Keratinocyte (primary cell): Measurements from ENCODE around the gene NPAS3. TPM values are rescaled to one million over a fixed set of nuclear protein-coding genes. Genes with fewer than 3 reads are reported as not detected.

Experiments
- DNase-seq: peaks from one replicate; pipeline ENCODE4 v3.0.0-alpha.2; 2011; ENCODE audit warnings: low read depth, missing footprints, low spot score
- FAIRE-seq: peaks from 2 replicates; lab custom pipeline; 2011; peaks lifted over from hg19 to GRCh38; lab: Jason Lieb, UNC
- H2AFZ ChIP-seq: 2 replicates; pipeline ENCODE4 v1.6.0; 2012; ENCODE audit warnings: low read length, control low read depth, inconsistent platforms; ENCODE audit not compliant: control insufficient read depth
- H3K27ac ChIP-seq: 2 replicates; pipeline ENCODE4 v1.5.1; 2011; ENCODE audit warnings: low read length; ENCODE audit not compliant: control insufficient read depth, insufficient read depth
- H3K27me3 ChIP-seq: 3 replicates; pipeline ENCODE4 v1.6.0; 2011; ENCODE audit warnings: low read length; ENCODE audit not compliant: control insufficient read depth, insufficient read depth; ENCODE audit errors: extremely low read depth
- H3K36me3 ChIP-seq, 2 experiments: 2 replicates in 1 of 2; 3 replicates in 1 of 2; pipeline ENCODE4 v1.5.1; 2011; ENCODE audit warnings: low read length in 2 of 2, mild to moderate bottlenecking in 1 of 2; ENCODE audit not compliant: control insufficient read depth in 2 of 2, insufficient read depth in 2 of 2; ENCODE audit errors: extremely low read depth in 1 of 2
- H3K4me1 ChIP-seq: 3 replicates; pipeline ENCODE4 v1.5.1; 2011; ENCODE audit warnings: low read length; ENCODE audit not compliant: control insufficient read depth, insufficient read depth; ENCODE audit errors: extremely low read depth
- H3K4me2 ChIP-seq: 3 replicates; pipeline ENCODE4 v1.6.0; 2011; ENCODE audit warnings: low read depth, low read length; ENCODE audit not compliant: control insufficient read depth, insufficient read depth; ENCODE audit errors: extremely low read depth
- H3K4me3 ChIP-seq, 3 experiments: fragments of 200-600 bp in 1 of 3; sonication (generic) in 1 of 3; 2 replicates in 2 of 3; 3 replicates in 1 of 3; pipeline ENCODE4 v1.5.1; 2011 to 2016; ENCODE audit warnings: low read length in 3 of 3, mild to moderate bottlenecking in 3 of 3, control low read depth in 2 of 3, inconsistent platforms in 1 of 3, low read depth in 1 of 3, mixed read lengths in 1 of 3, mixed run types in 1 of 3, moderate library complexity in 1 of 3; ENCODE audit not compliant: control insufficient read depth in 2 of 3, insufficient read depth in 2 of 3; ENCODE audit errors: extremely low read depth in 1 of 3
- H3K79me2 ChIP-seq: 2 replicates; pipeline ENCODE4 v1.6.0; 2012; ENCODE audit warnings: low read length; ENCODE audit not compliant: control insufficient read depth, insufficient read depth
- H3K9ac ChIP-seq: 3 replicates; pipeline ENCODE4 v1.6.0; 2011; ENCODE audit warnings: low read length; ENCODE audit not compliant: control insufficient read depth, insufficient read depth; ENCODE audit errors: extremely low read depth
- H3K9me1 ChIP-seq: 3 replicates; pipeline ENCODE4 v1.6.0; 2011; ENCODE audit warnings: low read length; ENCODE audit not compliant: control insufficient read depth, insufficient read depth; ENCODE audit errors: extremely low read depth
- H3K9me3 ChIP-seq: 2 replicates; pipeline ENCODE4 v1.5.1; 2012; ENCODE audit warnings: low read depth, low read length; ENCODE audit not compliant: control insufficient read depth
- H4K20me1 ChIP-seq: 3 replicates; pipeline ENCODE4 v1.6.0; 2011; ENCODE audit warnings: low read length; ENCODE audit not compliant: control insufficient read depth, insufficient read depth; ENCODE audit errors: extremely low read depth
- EZH2 ChIP-seq: IDR thresholded peaks from one replicate; pipeline ENCODE4 v1.6.1; 2012; ENCODE audit warnings: inconsistent platforms, mild to moderate bottlenecking, low read length, moderate library complexity
- dilution Hi-C: fragments of 300-500 bp; cut with MboI; formaldehyde crosslinking; loops from one replicate; pipeline ENCODE4 v1.7.0; 2020; ENCODE audit warnings: low sequenced_read_pairs; ENCODE audit not compliant: extremely low pct_ligation_motif_present
- polyA plus RNA-seq, 5 experiments: library from polyadenylated mRNA; depleted of rRNA in 3 of 5; stranded (reverse) in 3 of 5; stranded (forward) in 1 of 5; unstranded in 1 of 5; fragments of >200 nt; gene quantifications; 1 replicate in 1 of 5; 2 replicates in 3 of 5; 3 replicates in 1 of 5; pipeline versions ENCODE4 v1.2.1 to v1.2.3, GENCODE V29; 2011 to 2012; ENCODE audit warnings: missing spikeins in 2 of 5, low read depth in 1 of 5, low replicate concordance in 1 of 5
- TF ChIP-seq, protein P1 (sequence below), 3 experiments: IDR thresholded peaks in 1 of 3; conservative IDR thresholded peaks in 1 of 3; optimal IDR thresholded peaks in 1 of 3; 2 replicates in 2 of 3; 3 replicates in 1 of 3; pipeline versions ENCODE3 to v1.5.1; 2011; ENCODE audit warnings: low read length in 3 of 3, mild to moderate bottlenecking in 3 of 3, moderate library complexity in 2 of 3, control low read depth in 1 of 3, inconsistent platforms in 1 of 3; ENCODE audit not compliant: insufficient read depth in 2 of 3; ENCODE audit errors: extremely low read depth in 1 of 3

NPAS3 gene
- polyA plus RNA-seq, 1 donor (not counting 4 experiments of a cell fraction or from before 2014, with no cell fraction given): 0.07 TPM

DNA sequence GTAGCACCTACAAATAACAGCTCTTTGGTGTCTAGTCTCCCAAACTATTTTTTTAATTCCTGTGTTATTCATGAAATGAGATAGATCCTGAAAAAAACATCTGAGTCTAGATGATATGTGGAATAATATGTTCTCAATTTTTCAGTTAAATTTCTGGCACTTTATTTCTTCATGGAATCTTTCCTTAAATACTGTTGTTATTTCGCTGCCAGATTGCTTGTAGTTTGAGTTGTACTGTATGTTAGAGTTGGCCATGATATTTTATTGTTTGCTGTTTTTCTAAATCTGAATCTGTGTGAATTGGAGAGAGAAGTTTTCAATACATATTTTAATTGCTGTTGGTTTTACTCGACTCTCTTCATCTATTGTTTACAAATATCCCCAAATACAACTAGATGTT, 511.7 kb downstream of the NPAS3 start:
- Histone ChIP-seq H4K20me1 (no peaks in the 10 kb centered on the region), H3K4me1 (no peaks in the 10 kb centered on the region), H3K27me3 (no peaks in the 10 kb centered on the region), H3K79me2 (no peaks in the 10 kb centered on the region), H3K4me2 (no peak overlapping the region), H3K36me3 (no peaks in the 10 kb centered on the region), H3K9me1 (no peaks in the 10 kb centered on the region), H3K4me3 (no peak overlapping the region), H2AFZ (no peak overlapping the region), H3K9me3 (no peaks in the 10 kb centered on the region), H3K27ac (no peak overlapping the region), H3K9ac (no peak overlapping the region)
- TF ChIP-seq, protein P1, sequence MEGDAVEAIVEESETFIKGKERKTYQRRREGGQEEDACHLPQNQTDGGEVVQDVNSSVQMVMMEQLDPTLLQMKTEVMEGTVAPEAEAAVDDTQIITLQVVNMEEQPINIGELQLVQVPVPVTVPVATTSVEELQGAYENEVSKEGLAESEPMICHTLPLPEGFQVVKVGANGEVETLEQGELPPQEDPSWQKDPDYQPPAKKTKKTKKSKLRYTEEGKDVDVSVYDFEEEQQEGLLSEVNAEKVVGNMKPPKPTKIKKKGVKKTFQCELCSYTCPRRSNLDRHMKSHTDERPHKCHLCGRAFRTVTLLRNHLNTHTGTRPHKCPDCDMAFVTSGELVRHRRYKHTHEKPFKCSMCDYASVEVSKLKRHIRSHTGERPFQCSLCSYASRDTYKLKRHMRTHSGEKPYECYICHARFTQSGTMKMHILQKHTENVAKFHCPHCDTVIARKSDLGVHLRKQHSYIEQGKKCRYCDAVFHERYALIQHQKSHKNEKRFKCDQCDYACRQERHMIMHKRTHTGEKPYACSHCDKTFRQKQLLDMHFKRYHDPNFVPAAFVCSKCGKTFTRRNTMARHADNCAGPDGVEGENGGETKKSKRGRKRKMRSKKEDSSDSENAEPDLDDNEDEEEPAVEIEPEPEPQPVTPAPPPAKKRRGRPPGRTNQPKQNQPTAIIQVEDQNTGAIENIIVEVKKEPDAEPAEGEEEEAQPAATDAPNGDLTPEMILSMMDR (optimal IDR thresholded peaks at IDR 0.05 in 1 of 3, IDR thresholded peaks at IDR 0.05 in 1 of 3, conservative IDR thresholded peaks at IDR 0.05 in 1 of 3; ENCODE audit: extremely low read depth in 1 of 3, insufficient read depth in 2 of 3, low read length in 3 of 3): no peak
- TF ChIP-seq EZH2: no peak
- FAIRE-seq: no peak
- DNase-seq: no peak
- dilution Hi-C loops: no loop called here

DNA sequence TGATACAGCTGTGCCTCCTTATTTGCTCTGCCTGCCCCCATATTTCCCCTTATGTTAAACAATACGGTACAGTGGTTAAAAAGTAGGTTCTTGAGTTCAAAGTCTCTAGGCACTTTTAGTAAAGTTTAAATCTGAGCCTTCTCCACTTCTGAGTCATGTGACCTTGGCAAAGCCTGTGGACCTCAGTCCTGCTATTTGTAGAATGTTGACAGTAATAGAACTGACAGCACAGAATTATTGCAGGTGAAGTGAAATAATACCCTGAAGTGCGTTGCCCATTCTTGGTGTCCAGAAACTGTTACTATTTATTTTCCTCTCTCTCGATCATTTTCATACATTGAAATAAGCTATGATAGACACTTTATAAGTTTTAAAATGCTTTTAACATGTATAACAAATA, 512.5 kb downstream of the NPAS3 start:
- FAIRE-seq: no peak
- dilution Hi-C loops: no loop called here

More for the DNA sequence above, 512.5 kb downstream of the NPAS3 start:
- no peaks in the 10 kb centered on the region for H3K79me2 ChIP-seq
- H3K9me3 ChIP-seq: no peaks in the 10 kb centered on the region
- no peaks in the 10 kb centered on the region for H3K27me3 ChIP-seq
- no peaks in the 10 kb centered on the region for H4K20me1 ChIP-seq
- no peaks in the 10 kb centered on the region for H3K4me1 ChIP-seq
- no peak overlapping the region for H3K4me3 ChIP-seq
- no peak overlapping the region for H2AFZ ChIP-seq
- TF ChIP-seq EZH2: no peak
- TF ChIP-seq, protein P1 (optimal IDR thresholded peaks at IDR 0.05 in 1 of 3, IDR thresholded peaks at IDR 0.05 in 1 of 3, conservative IDR thresholded peaks at IDR 0.05 in 1 of 3; ENCODE audit: extremely low read depth in 1 of 3, insufficient read depth in 2 of 3, low read length in 3 of 3): no peak
- H3K36me3 ChIP-seq: no peaks in the 10 kb centered on the region
- no peak overlapping the region for H3K27ac ChIP-seq
- H3K9me1 ChIP-seq: no peaks in the 10 kb centered on the region
- DNase-seq: no peak
- H3K4me2 ChIP-seq: no peak overlapping the region
- no peak overlapping the region for H3K9ac ChIP-seq
